Activated T-cell treated with anti-CD3 and anti-CD28 coated beads, Interleukin-2, amount 50 U/mL, for 4 hours (primary cell): ENCODE measurements around the gene CLIP1. TPM values are rescaled to one million over a fixed set of nuclear protein-coding genes. Genes with fewer than 3 reads are reported as not detected.
"Not testable (repeated sequence)": the region's sequence is repeated elsewhere in the genome, so short reads cannot be mapped to it uniquely, and the experiment has no call there.

ENCODE experiments used
- ATAC-seq, 2 donors: fragments of 200-7000 bp; cut with Tn5 transposase; one replicate each; pipeline ENCODE4 v1.10.0; 2021
- DNase-seq: peaks from one replicate; pipeline ENCODE4 v3.0.0-alpha.2; 2020
- H3K27me3 Mint-ChIP-seq: one replicate; pipeline ENCODE4 v1.8.0; 2021; ENCODE audit warnings: low read depth, mixed read lengths
- H3K36me3 Mint-ChIP-seq: one replicate; pipeline ENCODE4 v1.8.0; 2022; ENCODE audit warnings: mixed read lengths; ENCODE audit not compliant: insufficient read depth
- H3K4me1 Mint-ChIP-seq: one replicate; pipeline ENCODE4 v1.8.0; 2021; ENCODE audit warnings: low read depth, mixed read lengths
- H3K4me3 Mint-ChIP-seq: one replicate; pipeline ENCODE4 v1.8.0; 2021; ENCODE audit warnings: mild to moderate bottlenecking, moderate library complexity, mixed read lengths
- H3K9me3 Mint-ChIP-seq: one replicate; pipeline ENCODE4 v1.8.0; 2021; ENCODE audit warnings: mixed read lengths
- total RNA-seq, 3 donors: library from RNA; stranded (reverse); gene quantifications; one replicate each; pipeline ENCODE4 v1.2.1, GENCODE V29; 2021

CLIP1 gene
- total RNA-seq, 3 donors from 2014 or later = 52.6 to 61.1 (median 53.1) TPM

DNA sequence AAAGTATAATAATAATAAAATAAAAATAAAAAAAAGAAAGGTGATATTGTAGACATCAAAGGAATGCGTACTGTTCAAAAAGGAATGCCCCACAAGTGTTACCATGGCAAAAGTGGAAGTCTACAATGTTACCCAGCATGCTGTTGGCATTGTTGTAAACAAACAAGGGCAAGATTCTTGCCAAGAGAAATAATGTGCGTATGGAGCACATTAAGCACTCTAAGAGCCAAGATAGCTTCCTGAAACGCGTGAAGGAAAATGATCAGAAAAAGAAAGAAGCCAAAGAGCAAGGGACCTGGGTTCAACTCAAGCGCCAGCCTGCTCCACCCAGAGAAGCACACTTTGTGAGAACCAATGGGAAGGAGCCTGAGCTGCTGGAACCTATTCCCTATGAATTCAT lies 57.2 kb downstream of the CLIP1 start:
- not testable (repeated sequence) for H3K4me1 Mint-ChIP-seq, H3K4me3 Mint-ChIP-seq, DNase-seq, ATAC-seq, H3K27me3 Mint-ChIP-seq, H3K9me3 Mint-ChIP-seq
- H3K36me3 Mint-ChIP-seq = peaks cover 13% of the 10 kb centered on the region

DNA sequence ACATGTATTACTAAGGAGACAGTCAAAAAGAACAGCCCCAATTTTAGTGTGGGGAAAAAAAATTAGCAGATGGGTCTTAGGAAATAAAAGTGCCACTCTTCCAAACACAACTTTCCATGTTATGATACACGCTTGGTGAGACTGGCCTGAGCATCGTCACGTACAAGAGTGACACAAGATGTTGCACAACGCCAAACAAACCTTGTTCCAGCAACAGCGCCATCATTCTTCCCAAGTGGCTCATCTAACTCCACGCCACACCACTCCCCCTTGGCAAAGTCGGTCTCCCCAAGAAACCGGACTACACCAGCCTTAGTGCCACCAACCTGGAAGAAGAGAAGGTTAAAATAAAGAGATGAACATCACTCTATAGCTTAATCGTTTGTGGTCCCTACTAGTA lies 58.7 kb downstream of the CLIP1 start:
- Mint-ChIP-seq H3K4me1 (peaks cover 3% of the 10 kb centered on the region), H3K4me3 (no peak overlapping the region), H3K27me3 (no peaks in the 10 kb centered on the region), H3K36me3 (peaks cover 17% of the 10 kb centered on the region), H3K9me3 (no peaks in the 10 kb centered on the region)
- DNase-seq (no peak), ATAC-seq (no peak)

DNA sequence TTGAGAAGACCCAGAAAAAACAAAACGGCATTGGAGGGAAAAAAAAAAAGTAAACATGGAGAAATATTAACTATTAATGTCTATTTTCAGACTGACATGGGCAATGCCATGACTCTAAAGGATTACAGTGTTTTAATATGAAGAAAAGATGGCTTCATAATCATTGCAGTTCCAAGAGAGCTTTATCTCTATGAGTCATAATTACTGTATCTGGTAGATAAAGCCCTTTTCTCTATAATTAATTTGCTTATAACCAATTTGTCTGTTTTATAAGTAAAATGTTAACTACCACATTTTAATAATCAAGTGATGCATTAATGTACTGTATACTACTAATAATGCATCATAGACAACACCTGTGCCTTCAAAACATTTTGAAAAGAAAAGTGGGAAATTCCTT lies 59.7 kb downstream of the CLIP1 start:
- peaks cover 3% of the 10 kb centered on the region for H3K4me1 Mint-ChIP-seq
- no peaks in the 10 kb centered on the region for H3K27me3 Mint-ChIP-seq
- ATAC-seq = no peak

DNA sequence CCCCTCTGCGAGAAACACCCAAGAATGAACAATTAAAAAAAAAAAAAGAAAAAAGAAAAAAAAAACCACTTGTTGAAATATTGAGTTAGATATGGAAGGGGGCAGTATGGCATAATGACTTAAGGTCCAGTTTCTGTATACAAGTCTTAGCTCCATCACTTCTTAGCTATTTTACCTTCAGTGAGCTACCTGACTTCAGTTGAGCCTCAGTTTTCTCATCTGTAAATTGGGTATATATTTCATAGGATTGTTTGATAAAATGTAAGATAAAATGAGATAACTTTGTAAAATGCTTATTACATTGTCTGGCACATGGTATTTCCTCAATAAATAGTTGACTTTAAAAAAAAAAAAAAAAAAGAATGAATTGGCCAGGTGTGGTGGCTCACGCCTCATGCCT lies 64.1 kb downstream of the CLIP1 start:
- peaks cover 31% of the 10 kb centered on the region for H3K36me3 Mint-ChIP-seq
- H3K9me3 Mint-ChIP-seq, H3K4me1 Mint-ChIP-seq, H3K4me3 Mint-ChIP-seq, DNase-seq, H3K27me3 Mint-ChIP-seq, ATAC-seq: not testable (repeated sequence)

More for the DNA sequence above, 59.7 kb downstream of the CLIP1 start:
- H3K36me3 Mint-ChIP-seq = peaks cover 17% of the 10 kb centered on the region
- H3K9me3 Mint-ChIP-seq = no peaks in the 10 kb centered on the region
- no peak for DNase-seq
- no peak overlapping the region for H3K4me3 Mint-ChIP-seq

DNA sequence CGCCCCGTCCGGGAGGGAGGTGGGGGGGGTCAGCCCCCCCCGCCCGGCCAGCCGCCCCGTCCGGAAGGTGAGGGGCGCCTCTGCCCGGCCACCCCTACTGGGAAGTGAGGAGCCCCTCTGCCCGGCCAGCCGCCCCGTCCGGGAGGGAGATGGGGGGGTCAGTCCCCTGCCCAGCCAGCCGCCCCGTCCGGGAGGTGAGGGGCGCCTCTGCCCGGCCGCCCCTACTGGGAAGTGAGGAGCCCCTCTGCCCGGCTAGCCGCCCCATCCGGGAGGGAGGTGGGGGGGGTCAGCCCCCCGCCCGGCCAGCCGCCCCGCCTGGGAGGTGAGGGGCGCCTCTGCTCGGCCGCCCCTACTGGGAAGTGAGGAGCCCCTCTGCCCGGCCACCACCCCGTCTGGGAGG lies 64.9 kb downstream of the CLIP1 start:
- ATAC-seq, DNase-seq, H3K27me3 Mint-ChIP-seq, H3K9me3 Mint-ChIP-seq, H3K4me1 Mint-ChIP-seq, H3K4me3 Mint-ChIP-seq: not testable (repeated sequence)
- H3K36me3 Mint-ChIP-seq = peaks cover 35% of the 10 kb centered on the region

DNA sequence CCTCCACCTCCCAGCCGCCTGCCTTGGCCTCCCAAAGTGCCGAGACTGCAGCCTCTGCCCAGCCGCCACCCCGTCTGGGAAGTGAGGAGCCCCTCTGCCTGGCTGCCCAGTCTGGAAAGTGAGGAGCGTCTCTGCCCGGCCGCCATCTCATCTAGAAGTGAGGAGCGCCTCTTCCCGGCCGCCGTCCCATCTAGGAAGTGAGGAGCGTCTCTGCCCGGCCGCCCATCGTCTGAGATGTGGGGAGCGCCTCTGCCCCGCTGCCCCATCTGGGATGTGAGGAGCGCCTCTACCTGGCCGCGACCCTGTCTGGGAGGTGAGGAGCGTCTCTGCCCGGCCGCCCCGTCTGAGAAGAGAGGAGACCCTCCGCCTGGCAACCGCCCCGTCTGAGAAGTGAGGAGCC lies 65.5 kb downstream of the CLIP1 start:
- H3K36me3 Mint-ChIP-seq = peaks cover 40% of the 10 kb centered on the region
- DNase-seq, H3K4me1 Mint-ChIP-seq, H3K4me3 Mint-ChIP-seq, H3K27me3 Mint-ChIP-seq, ATAC-seq, H3K9me3 Mint-ChIP-seq: not testable (repeated sequence)

DNA sequence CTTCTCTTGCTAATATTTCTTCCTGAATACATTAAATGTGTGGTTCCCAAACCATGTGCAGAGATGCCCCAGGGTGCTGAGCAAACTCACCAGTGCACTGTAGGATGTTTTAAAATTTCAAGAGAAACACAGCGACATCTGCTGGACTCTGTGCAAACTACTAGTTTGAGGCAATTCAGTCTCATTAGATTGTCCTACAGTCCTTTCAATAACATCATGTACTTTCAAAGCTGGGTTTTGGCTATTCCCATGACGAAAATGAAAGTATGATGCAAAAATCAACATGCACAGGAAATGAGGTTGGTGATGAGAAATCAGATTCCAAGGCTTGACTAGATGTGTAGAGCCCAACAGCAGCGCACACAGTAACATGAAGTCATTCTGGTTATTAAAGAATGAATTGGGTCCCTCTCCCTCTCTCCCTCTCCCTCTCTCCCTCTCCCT lies 66.3 kb downstream of the CLIP1 start:
- ATAC-seq = peak; percentile 81 to 85
- no peaks in the 10 kb centered on the region for H3K27me3 Mint-ChIP-seq
- H3K4me1 Mint-ChIP-seq = peaks cover 7% of the 10 kb centered on the region
- peak; percentile 44 for DNase-seq
- peaks cover 38% of the 10 kb centered on the region for H3K36me3 Mint-ChIP-seq
- no peak overlapping the region for H3K4me3 Mint-ChIP-seq
- no peaks in the 10 kb centered on the region for H3K9me3 Mint-ChIP-seq

DNA sequence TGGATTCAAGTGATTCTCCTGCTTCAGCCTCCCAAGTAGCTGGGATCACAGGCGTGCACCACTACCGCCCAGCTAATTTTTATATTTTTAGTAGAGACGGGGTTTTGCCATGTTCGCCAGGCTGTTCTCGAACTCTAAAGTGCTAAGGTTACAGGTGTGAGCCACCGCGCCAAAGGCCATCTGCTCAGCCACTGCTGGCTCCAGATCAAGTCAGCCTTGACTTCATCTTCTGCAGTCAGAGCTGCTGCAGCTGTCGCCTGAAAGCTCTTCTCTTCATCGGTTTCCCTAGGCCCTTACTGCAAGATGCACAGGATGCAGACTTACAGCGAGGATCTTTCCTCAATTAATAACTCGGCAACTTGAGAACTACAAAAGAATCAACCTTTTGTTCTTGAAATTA lies 66.8 kb downstream of the CLIP1 start:
- no peaks in the 10 kb centered on the region for H3K9me3 Mint-ChIP-seq
- no peaks in the 10 kb centered on the region for H3K27me3 Mint-ChIP-seq
- H3K4me1 Mint-ChIP-seq = peaks cover 7% of the 10 kb centered on the region
- no peak overlapping the region for H3K4me3 Mint-ChIP-seq
- DNase-seq (no peak), ATAC-seq (no peak)
- peaks cover 39% of the 10 kb centered on the region for H3K36me3 Mint-ChIP-seq

DNA sequence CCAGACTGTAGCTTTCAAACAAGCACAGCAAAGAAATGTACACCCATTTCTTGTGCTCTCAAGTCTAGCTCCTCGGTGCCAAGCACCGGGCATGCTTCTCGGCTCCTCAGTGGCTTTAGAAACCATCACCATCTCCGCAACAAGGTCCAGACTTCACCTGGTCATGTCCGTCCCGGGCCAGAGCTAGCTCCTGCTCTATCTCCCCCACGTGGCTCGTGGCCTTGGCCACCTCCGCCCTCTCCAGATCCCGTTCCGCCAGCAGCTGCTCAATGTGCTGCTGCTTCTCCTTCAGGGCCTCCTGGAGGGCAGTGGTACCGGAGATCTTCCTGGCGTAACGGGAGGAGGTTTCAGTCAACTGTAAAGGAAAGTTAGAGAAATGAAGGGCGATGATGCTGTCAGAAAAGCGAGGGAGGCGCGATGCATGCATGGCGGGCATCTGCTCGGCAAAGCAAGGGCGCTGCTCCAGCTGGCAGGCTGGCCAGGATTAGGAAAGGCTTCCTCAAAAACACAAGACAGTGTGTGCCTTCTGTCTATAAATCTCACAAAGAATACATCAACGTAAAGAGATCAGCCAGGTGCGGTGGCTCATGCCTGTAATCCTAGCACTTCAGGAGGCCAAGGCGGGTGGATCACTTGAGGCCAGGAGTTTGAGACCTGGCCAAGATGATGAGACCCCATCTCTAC lies 67.4 kb downstream of the CLIP1 start:
- no peak for ATAC-seq
- H3K4me1 Mint-ChIP-seq = peaks cover 7% of the 10 kb centered on the region
- no peaks in the 10 kb centered on the region for H3K27me3 Mint-ChIP-seq
- peaks cover 41% of the 10 kb centered on the region for H3K36me3 Mint-ChIP-seq
- no peak for DNase-seq
- no peaks in the 10 kb centered on the region for H3K9me3 Mint-ChIP-seq
- H3K4me3 Mint-ChIP-seq = no peak overlapping the region

DNA sequence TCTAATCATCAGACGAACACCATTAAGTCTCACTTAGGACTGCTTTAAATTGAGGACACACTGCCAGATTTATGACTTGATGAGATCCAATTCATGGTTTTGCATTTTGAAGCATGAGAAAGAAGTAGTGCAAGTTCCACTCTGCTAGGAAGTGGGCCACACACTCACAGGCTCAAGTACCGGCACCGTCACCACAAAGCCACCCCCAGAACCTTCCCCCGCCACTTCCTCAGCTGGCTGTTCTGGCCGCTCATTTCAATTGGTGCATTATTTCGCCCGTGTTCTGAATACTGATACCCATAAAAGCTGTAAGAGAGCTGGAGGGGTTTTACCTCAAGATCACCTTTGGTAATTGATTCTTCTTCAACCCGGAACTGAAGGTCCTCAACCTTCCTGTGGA lies 70.1 kb downstream of the CLIP1 start:
- peaks cover 7% of the 10 kb centered on the region for H3K4me1 Mint-ChIP-seq
- no peaks in the 10 kb centered on the region for H3K9me3 Mint-ChIP-seq
- DNase-seq = no peak
- H3K4me3 Mint-ChIP-seq = no peak overlapping the region
- no peaks in the 10 kb centered on the region for H3K27me3 Mint-ChIP-seq
- ATAC-seq = no peak
- H3K36me3 Mint-ChIP-seq = peaks cover 44% of the 10 kb centered on the region

DNA sequence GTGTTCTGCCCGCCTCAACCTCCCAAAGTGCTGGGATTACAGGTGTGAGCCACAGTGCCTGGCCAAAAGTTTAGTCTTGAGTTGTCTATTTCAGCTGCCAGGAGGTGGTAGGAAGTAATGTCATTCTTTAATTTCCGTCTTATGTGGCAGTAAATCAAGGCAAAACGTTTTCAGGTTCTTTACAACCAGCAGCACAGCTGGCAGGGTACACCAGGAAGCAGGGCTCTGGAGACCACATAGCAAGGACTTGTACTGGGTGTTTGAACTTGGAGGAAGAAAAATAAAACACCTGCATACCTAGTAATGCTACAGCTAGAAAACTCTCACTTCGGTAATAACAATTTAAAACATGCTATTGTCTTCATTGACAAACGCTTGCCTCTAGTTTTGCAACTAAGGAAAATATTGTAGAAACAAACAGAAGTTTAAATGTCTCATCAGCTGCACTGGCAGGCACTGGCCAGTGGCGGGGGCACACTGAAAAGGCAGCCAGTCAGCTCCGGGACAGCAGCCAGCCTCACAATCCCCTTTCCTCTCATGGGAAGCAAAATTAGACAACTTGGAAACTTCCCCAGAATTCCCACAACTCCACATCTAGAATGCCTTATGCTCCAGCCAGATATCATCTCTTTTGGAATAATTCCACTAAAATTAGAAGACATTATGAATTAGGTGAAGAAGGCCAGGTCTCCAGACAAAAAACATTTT lies 72.2 kb downstream of the CLIP1 start:
- ATAC-seq (no peak), DNase-seq (no peak)
- H3K9me3 Mint-ChIP-seq = no peaks in the 10 kb centered on the region
- H3K27me3 Mint-ChIP-seq = no peaks in the 10 kb centered on the region
- H3K36me3 Mint-ChIP-seq = peaks cover 41% of the 10 kb centered on the region
- H3K4me1 Mint-ChIP-seq = peaks cover 2% of the 10 kb centered on the region
- no peak overlapping the region for H3K4me3 Mint-ChIP-seq

DNA sequence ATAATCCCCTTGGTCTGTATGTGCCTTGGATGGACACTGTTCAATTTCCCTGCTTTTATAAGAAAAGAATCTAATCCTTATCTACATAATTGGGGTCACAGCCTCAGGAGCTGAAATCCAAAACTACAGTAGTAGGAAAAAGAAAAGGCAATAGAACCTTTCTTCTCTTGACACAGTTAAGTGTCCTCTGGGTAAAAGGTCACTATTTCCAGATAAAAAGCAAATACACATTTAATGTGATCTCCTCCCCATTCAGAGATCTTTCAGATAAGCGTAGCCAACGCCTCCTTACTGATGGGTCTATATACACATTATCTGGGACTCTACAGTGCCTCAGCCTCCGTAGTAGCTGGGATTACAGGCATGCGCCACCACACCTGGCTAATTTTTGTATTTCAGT lies 73.4 kb downstream of the CLIP1 start:
- H3K27me3 Mint-ChIP-seq = no peaks in the 10 kb centered on the region
- no peak overlapping the region for H3K4me3 Mint-ChIP-seq
- no peak for ATAC-seq
- peaks cover 2% of the 10 kb centered on the region for H3K4me1 Mint-ChIP-seq
- DNase-seq = no peak
- H3K9me3 Mint-ChIP-seq = no peaks in the 10 kb centered on the region
- peaks cover 31% of the 10 kb centered on the region for H3K36me3 Mint-ChIP-seq

DNA sequence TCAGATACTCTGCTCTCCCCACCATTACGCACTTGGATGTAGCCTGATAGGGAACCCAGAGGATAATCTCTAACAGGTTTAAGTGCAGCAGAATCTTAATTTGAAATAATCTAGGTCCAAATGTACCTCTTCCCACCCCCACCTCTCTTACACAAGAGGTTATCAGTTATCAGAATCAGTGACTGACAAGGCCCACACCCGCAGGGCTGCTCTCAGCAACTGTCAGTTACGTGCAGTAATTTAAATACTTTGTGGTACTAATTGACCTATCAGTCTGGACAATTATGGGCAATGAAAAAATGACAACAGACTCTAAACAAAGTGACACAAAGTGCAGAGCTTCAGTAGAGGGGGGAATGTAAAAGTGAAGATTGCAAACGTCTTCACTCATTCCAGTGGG lies 74.0 kb downstream of the CLIP1 start:
- Mint-ChIP-seq H3K9me3 (no peaks in the 10 kb centered on the region), H3K27me3 (no peaks in the 10 kb centered on the region), H3K4me1 (peaks cover 2% of the 10 kb centered on the region), H3K36me3 (peaks cover 31% of the 10 kb centered on the region), H3K4me3 (no peak overlapping the region)
- no peak for DNase-seq
- no peak for ATAC-seq

DNA sequence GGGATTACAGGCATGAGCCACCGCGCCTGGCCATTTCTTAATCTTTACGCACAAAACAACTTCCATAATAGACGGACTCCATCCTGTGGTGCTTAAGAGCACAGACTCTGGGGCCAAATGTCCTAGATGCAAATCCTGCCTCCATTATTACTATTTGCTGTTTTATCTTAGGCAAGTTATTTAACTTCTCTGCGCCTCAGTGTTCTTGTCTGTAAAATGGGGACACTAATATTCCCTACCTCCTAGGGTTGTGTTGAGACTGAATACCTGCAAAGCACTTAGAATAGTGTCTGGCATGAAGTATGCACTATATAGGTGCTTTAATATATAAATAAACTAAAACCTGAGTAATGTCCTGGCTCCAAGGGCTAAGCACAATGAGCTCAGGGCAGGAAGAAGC lies 76.4 kb downstream of the CLIP1 start:
- H3K9me3 Mint-ChIP-seq = no peaks in the 10 kb centered on the region
- DNase-seq = no peak
- no peaks in the 10 kb centered on the region for H3K4me1 Mint-ChIP-seq
- H3K4me3 Mint-ChIP-seq = no peak overlapping the region
- peaks cover 26% of the 10 kb centered on the region for H3K36me3 Mint-ChIP-seq
- no peak for ATAC-seq
- no peaks in the 10 kb centered on the region for H3K27me3 Mint-ChIP-seq

DNA sequence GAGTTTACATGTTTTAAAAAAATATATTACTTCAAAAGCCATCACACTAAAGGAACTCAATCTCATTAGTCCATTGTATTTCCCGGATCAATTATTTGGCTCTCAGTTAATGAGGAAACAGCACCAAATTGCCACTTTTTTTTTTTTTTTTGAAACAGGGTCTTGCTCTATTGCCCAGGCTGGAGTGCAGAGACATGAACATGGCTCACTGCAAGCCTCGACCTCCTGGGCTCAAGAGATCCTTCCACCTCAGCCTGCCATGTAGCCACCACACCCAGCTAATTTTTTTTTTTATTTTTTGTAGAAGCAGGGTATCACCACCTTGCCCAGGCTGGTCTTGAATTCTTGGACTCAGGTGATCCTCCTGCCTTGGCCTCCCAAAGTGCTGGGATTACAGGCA lies 77.4 kb downstream of the CLIP1 start:
- Mint-ChIP-seq H3K36me3 (peaks cover 22% of the 10 kb centered on the region), H3K4me3 (no peak overlapping the region), H3K4me1 (no peaks in the 10 kb centered on the region), H3K9me3 (no peaks in the 10 kb centered on the region), H3K27me3 (no peaks in the 10 kb centered on the region)
- ATAC-seq (no peak), DNase-seq (no peak)
